ENCODE measurements around the gene KCNG1.

DNA sequence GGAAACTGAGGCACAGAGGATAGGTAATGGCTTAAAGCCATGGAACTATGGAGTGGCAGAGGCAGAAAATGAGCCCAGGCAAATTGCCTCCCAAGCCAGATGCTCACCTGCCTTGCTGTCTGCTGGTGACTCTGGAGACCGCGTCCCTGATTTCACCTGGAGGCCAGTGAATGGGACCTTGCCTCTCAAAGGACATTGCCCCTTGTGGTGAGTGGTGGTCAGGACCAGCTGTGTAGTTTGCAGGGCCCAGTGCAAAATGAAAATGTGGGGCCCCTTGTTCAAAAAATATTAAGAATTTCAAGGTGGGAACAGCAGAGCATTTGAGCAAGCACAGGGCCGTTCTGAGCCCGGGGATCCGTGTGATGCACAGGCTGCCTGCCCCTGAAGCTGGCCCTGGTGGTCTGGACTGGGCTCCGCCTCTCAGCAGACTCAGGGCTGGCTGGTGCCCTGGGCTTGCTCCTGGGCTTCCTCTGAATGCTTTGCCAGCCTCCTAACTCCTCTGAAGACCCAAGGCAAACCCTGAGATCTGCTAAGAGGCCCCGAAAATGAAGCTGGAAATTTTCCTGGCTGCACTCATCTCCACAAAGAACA is 19.8 kb upstream of the KCNG1 start:
- TF ChIP-seq EZH2 (optimal IDR thresholded peaks at IDR 0.05; ENCODE audit: low read depth, low read length) (no peak), EZH2phosphoT487 (IDR thresholded peaks at IDR 0.05; ENCODE audit: low read length) (no peak)
- TF ChIP-seq, protein P1, sequence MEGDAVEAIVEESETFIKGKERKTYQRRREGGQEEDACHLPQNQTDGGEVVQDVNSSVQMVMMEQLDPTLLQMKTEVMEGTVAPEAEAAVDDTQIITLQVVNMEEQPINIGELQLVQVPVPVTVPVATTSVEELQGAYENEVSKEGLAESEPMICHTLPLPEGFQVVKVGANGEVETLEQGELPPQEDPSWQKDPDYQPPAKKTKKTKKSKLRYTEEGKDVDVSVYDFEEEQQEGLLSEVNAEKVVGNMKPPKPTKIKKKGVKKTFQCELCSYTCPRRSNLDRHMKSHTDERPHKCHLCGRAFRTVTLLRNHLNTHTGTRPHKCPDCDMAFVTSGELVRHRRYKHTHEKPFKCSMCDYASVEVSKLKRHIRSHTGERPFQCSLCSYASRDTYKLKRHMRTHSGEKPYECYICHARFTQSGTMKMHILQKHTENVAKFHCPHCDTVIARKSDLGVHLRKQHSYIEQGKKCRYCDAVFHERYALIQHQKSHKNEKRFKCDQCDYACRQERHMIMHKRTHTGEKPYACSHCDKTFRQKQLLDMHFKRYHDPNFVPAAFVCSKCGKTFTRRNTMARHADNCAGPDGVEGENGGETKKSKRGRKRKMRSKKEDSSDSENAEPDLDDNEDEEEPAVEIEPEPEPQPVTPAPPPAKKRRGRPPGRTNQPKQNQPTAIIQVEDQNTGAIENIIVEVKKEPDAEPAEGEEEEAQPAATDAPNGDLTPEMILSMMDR (IDR thresholded peaks at IDR 0.05; ENCODE audit: low read length), result no peak
